ENCODE data around the gene ACOT11. TPM values are rescaled to one million over a fixed set of nuclear protein-coding genes. Genes with fewer than 3 reads are reported as not detected.

Gene ACOT11
- polyA plus RNA-seq, 1 of the 3 experiments (the other 2 are of a cell fraction) = 6.9 TPM

- ChIA-PET POLR2A (no interaction called here), CTCF (interaction anchor here (0.6 to 2.8 kb wide), 6 partner anchors 9 to 406 kb away, joined by 3 to 10 read pairs (median 3); partner anchors contain the start of gene ACOT11)
- no peaks in the 10 kb centered on the region for H3K36me3 ChIP-seq (replicated peaks in 1 of 2; ENCODE audit: control insufficient read depth in 1 of 2, insufficient read depth in 2 of 2, low read length in 1 of 2)
- TF ChIP-seq ZBTB33 (IDR thresholded peaks at IDR 0.05; ENCODE audit: borderline replicate concordance, low read depth) (no peak), CTCF (IDR thresholded peaks at IDR 0.05) (no peak), EP300 (IDR thresholded peaks at IDR 0.05; ENCODE audit: borderline replicate concordance in 1 of 2, low read depth in 1 of 2, low read length in 1 of 2) (no peak), POLR2AphosphoS5 (IDR thresholded peaks at IDR 0.05; ENCODE audit: low read depth, low read length) (no peak), SMC3 (IDR thresholded peaks at IDR 0.05; ENCODE audit: low read depth, low read length) (no peak), FOXM1 (IDR thresholded peaks at IDR 0.05; ENCODE audit: low read depth) (no peak), USF1 (IDR thresholded peaks at IDR 0.05; ENCODE audit: borderline replicate concordance, low read depth) (no peak), MAX (IDR thresholded peaks at IDR 0.05; ENCODE audit: low read depth) (no peak), REST (IDR thresholded peaks at IDR 0.05; ENCODE audit: low read depth, low read length) (no peak), ELF1 (IDR thresholded peaks at IDR 0.05) (no peak), IRF3 (IDR thresholded peaks at IDR 0.05; ENCODE audit: low read depth, low read length) (no peak), PBX3 (IDR thresholded peaks at IDR 0.05) (no peak), USF2 (IDR thresholded peaks at IDR 0.05; ENCODE audit: borderline replicate concordance, low read depth, low read length) (no peak), CHD2 (IDR thresholded peaks at IDR 0.05; ENCODE audit: low read length, partially characterized antibody) (no peak), GABPA (IDR thresholded peaks at IDR 0.05; ENCODE audit: low read depth) (no peak), SIN3A (IDR thresholded peaks at IDR 0.05; ENCODE audit: borderline replicate concordance, low read depth, low read length) (no peak), FOSL2 (IDR thresholded peaks at IDR 0.05; ENCODE audit: borderline replicate concordance, low read depth) (no peak), TCF12 (IDR thresholded peaks at IDR 0.05) (no peak), FOXJ3 (CRISPR knock-in tag; IDR thresholded peaks at IDR 0.05) (no peak)
- H3K4me2 ChIP-seq = no peak overlapping the region
- no peak overlapping the region for H3K4me3 ChIP-seq (ENCODE audit: low read depth in 2 of 2, low read length in 1 of 2)
- no peaks in the 10 kb centered on the region for H3K27me3 ChIP-seq (ENCODE audit: insufficient read depth)
- H3K27ac ChIP-seq (ENCODE audit: low read depth in 2 of 2, low read length in 1 of 2) = no peak overlapping the region
- no peaks in the 10 kb centered on the region for H3K4me1 ChIP-seq (ENCODE audit: control insufficient read depth in 1 of 2, insufficient read depth in 2 of 2, low read depth in 1 of 2, low read length in 1 of 2)
- H3F3A ChIP-seq (replicated peaks; ENCODE audit: insufficient read depth) = no peaks in the 10 kb centered on the region
- H2AFZ ChIP-seq (ENCODE audit: low read depth) = no peak overlapping the region
- H3K9me3 ChIP-seq = no peaks in the 10 kb centered on the region
- H3K9ac ChIP-seq = no peak overlapping the region
- 86% methylated on average over 3 of the region's 3 CpGs for WGBS (ENCODE audit: low lambda C conversion rate)
- no peaks in the 10 kb centered on the region for H4K20me1 ChIP-seq (ENCODE audit: insufficient read depth)
- H3K9me2 ChIP-seq = no peaks in the 10 kb centered on the region
- no peak for DNase-seq
- H3K79me2 ChIP-seq (ENCODE audit: insufficient read depth) = no peaks in the 10 kb centered on the region
Measured at GRCh38 chr1:54510715-54511270, 37.2 kb upstream of the ACOT11 start.
